Stimulated activated naive CD8-positive, alpha-beta T cell treated with anti-CD3 and anti-CD28 coated beads, Interleukin-15, Interleukin-2, amounts not matched to agents 100 ng/mL and 50 ng/mL, for 24 hours (primary cell): ENCODE data around the gene HSD3B2.

Experiments used
- H3K27ac Mint-ChIP-seq: one replicate; pipeline ENCODE4 v1.8.0; 2021; ENCODE audit warnings: mild to moderate bottlenecking, mixed read lengths
- H3K27me3 Mint-ChIP-seq: one replicate; pipeline ENCODE4 v1.8.0; 2021; ENCODE audit warnings: mixed read lengths
- H3K36me3 Mint-ChIP-seq: one replicate; pipeline ENCODE4 v1.8.0; 2021; ENCODE audit warnings: low read depth, mixed read lengths
- H3K4me1 Mint-ChIP-seq: one replicate; pipeline ENCODE4 v1.8.0; 2021; ENCODE audit warnings: low read depth, mixed read lengths
- H3K4me3 Mint-ChIP-seq: one replicate; pipeline ENCODE4 v1.8.0; 2021; ENCODE audit warnings: mild to moderate bottlenecking, mixed read lengths
- H3K9me3 Mint-ChIP-seq: one replicate; pipeline ENCODE4 v1.8.0; 2021; ENCODE audit warnings: mixed read lengths

Gene HSD3B2

GRCh38 chr1:119384591-119384990, 30.4 kb upstream of the HSD3B2 start:
- Mint-ChIP-seq H3K9me3 (no peaks in the 10 kb centered on the region), H3K27ac (no peak overlapping the region), H3K4me1 (no peaks in the 10 kb centered on the region), H3K4me3 (no peak overlapping the region), H3K36me3 (no peaks in the 10 kb centered on the region), H3K27me3 (peaks cover 14% of the 10 kb centered on the region)

DNA sequence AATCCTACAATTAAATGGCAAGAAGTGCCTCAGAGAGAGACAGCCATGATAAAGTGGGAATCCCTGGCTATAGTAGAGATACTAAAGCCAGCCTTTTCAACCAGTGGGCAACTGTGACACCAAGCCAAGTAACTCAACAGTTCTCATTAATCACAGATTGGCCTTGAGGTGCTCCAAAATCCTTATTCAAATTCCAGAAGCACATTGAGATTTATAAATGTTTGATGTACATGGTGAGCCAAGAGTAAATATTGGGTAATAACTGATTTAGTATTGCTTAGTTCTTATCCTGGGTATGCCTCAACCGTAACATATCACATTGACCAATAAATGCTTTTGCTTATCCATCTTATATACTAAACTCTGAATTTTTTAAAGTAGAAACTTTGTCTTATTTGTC, 29.3 kb upstream of the HSD3B2 start:
- Mint-ChIP-seq H3K36me3 (no peaks in the 10 kb centered on the region), H3K4me1 (no peaks in the 10 kb centered on the region), H3K27ac (no peak overlapping the region), H3K4me3 (no peak overlapping the region), H3K27me3 (peaks cover 4% of the 10 kb centered on the region), H3K9me3 (no peaks in the 10 kb centered on the region)

DNA sequence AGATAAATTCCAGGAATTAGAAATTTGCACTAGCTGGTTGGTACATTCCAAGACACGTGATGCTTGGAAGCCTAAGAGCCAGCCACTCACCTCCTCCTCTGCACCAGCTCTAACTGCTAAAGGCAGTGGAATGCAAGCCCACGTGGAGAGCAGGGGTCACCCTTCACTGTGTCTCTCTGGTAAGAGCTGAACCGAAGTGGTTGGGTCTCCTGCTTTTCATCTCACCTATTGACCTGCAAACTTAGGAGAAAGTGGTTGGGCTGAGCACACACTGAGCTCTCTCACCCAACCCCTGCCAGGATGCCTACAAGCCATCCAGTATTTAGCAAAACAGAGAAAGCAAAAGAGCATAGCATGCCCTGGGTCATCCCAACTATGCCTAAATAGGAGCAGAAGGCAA, 27.1 kb upstream of the HSD3B2 start:
- Mint-ChIP-seq H3K27ac (no peak overlapping the region), H3K27me3 (peaks cover 4% of the 10 kb centered on the region), H3K4me1 (no peaks in the 10 kb centered on the region), H3K36me3 (no peaks in the 10 kb centered on the region), H3K9me3 (no peaks in the 10 kb centered on the region), H3K4me3 (no peak overlapping the region)

DNA sequence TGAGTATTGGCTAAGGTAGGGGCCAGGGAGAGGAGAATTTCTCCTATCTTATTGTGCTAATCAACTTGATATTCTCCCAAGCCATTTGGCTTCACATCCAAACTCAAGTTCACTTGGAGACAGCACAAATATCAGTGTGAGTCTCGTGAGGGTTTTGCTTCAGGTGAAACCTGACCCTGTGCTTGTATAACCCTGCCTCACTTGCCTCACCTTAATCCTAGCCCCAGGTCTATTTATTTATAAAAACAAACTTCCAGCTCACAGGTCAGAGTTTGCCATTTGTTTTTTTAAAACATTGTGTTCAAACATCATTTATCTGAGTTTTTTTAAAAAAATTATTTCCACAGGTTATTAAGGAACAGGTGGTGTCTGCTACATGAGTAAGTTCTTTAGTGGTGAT, 26.5 kb upstream of the HSD3B2 start:
- Mint-ChIP-seq H3K27me3 (peaks cover 4% of the 10 kb centered on the region), H3K36me3 (no peaks in the 10 kb centered on the region), H3K27ac (no peak overlapping the region), H3K9me3 (no peaks in the 10 kb centered on the region), H3K4me3 (no peak overlapping the region), H3K4me1 (no peaks in the 10 kb centered on the region)

DNA sequence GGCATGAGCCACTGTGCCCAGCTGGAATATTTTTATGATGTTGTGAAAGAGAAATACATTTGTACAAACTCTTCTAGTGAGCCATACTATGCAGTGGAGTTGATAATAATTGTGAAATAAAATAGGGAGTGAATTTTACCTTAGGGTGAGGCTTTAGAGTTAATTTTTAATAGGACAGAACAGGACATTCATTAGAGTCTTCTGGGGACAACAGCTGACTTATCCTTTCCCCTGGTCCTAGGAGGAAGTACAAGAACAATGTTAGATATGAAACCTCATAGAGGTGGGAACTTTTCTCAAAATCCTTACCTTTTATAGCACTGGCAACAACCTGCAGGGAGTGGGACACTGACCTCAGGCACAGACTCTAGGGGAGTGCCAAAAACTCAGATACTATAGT, 24.4 kb upstream of the HSD3B2 start:
- H3K4me1 Mint-ChIP-seq: no peaks in the 10 kb centered on the region

DNA sequence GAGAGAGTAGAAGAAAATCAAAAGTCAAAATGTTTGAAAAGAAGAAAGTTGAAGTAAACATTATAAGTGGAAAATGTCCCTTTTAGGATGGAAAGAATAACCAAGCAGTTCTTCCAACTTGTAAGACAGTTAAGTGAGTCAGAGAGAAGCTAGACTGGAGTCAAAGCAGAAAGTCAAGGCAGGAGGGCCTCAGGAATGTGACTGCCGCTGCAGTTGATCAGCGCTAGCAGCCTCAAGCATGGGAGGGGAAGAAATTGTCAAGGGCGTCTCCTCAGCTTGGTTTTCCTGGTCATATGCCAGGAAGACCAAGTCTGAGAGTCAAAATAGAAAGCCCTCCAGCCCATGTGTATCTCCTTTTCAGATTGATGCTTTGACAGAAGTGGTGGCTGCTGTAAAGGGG, 23.2 kb upstream of the HSD3B2 start:
- H3K9me3 Mint-ChIP-seq: peaks cover 3% of the 10 kb centered on the region
- peaks cover 12% of the 10 kb centered on the region for H3K27me3 Mint-ChIP-seq
- no peaks in the 10 kb centered on the region for H3K4me1 Mint-ChIP-seq
- H3K4me3 Mint-ChIP-seq: no peak overlapping the region
- no peaks in the 10 kb centered on the region for H3K36me3 Mint-ChIP-seq
- no peak overlapping the region for H3K27ac Mint-ChIP-seq

More for the DNA sequence above, 24.4 kb upstream of the HSD3B2 start:
- Mint-ChIP-seq H3K36me3 (no peaks in the 10 kb centered on the region), H3K27ac (no peak overlapping the region), H3K4me3 (no peak overlapping the region), H3K9me3 (peaks cover 3% of the 10 kb centered on the region), H3K27me3 (peaks cover 9% of the 10 kb centered on the region)

- Mint-ChIP-seq H3K36me3 (no peaks in the 10 kb centered on the region), H3K27me3 (peaks cover 13% of the 10 kb centered on the region), H3K4me3 (no peak overlapping the region), H3K27ac (no peak overlapping the region), H3K4me1 (no peaks in the 10 kb centered on the region), H3K9me3 (peaks cover 3% of the 10 kb centered on the region)
These were observed 20.9 kb upstream of the HSD3B2 start for GRCh38 chr1:119394085-119394484.

DNA sequence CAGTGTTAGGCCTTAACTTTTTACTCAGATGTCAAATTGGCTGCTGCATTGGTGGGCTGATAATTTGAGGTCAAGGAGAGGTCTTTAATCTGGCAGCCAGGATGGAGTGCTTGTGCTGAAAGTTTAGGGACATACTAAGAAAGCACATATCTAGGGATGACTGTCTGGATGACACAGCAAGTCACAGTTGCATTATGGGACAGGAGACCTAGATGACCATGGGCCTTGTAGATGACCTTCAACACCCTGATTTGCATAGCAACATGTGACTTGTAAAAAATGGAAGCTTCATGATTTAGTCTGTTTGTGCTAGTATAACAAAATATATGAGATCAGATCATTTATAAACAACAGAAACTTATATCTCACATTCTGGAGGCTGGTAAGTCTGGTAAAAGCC, 18.0 kb upstream of the HSD3B2 start:
- H3K4me3 Mint-ChIP-seq: no peak overlapping the region
- peaks cover 9% of the 10 kb centered on the region for H3K27me3 Mint-ChIP-seq
- H3K4me1 Mint-ChIP-seq: no peaks in the 10 kb centered on the region
- H3K27ac Mint-ChIP-seq: no peak overlapping the region
- H3K9me3 Mint-ChIP-seq: peaks cover 3% of the 10 kb centered on the region
- H3K36me3 Mint-ChIP-seq: no peaks in the 10 kb centered on the region

GRCh38 chr1:119397986-119398385, 17.0 kb upstream of the HSD3B2 start:
- peaks cover 16% of the 10 kb centered on the region for H3K27me3 Mint-ChIP-seq
- H3K4me3 Mint-ChIP-seq: no peak overlapping the region
- no peaks in the 10 kb centered on the region for H3K36me3 Mint-ChIP-seq
- H3K27ac Mint-ChIP-seq: no peak overlapping the region
- H3K9me3 Mint-ChIP-seq: peaks cover 3% of the 10 kb centered on the region
- no peaks in the 10 kb centered on the region for H3K4me1 Mint-ChIP-seq

GRCh38 chr1:119404736-119405135, 10.2 kb upstream of the HSD3B2 start:
- no peak overlapping the region for H3K4me3 Mint-ChIP-seq
- peaks cover 20% of the 10 kb centered on the region for H3K27me3 Mint-ChIP-seq
- H3K9me3 Mint-ChIP-seq: peaks cover 8% of the 10 kb centered on the region
- no peak overlapping the region for H3K27ac Mint-ChIP-seq
- no peaks in the 10 kb centered on the region for H3K4me1 Mint-ChIP-seq
- H3K36me3 Mint-ChIP-seq: no peaks in the 10 kb centered on the region

- no peak overlapping the region for H3K4me3 Mint-ChIP-seq
- no peaks in the 10 kb centered on the region for H3K36me3 Mint-ChIP-seq
- no peak overlapping the region for H3K27ac Mint-ChIP-seq
- H3K4me1 Mint-ChIP-seq: no peaks in the 10 kb centered on the region
- peaks cover 13% of the 10 kb centered on the region for H3K9me3 Mint-ChIP-seq
- peaks cover 10% of the 10 kb centered on the region for H3K27me3 Mint-ChIP-seq
These were observed 5.2 kb upstream of the HSD3B2 start for GRCh38 chr1:119409731-119410130.

- no peak overlapping the region for H3K27ac Mint-ChIP-seq
- H3K4me3 Mint-ChIP-seq: no peak overlapping the region
- peaks cover 6% of the 10 kb centered on the region for H3K27me3 Mint-ChIP-seq
- peaks cover 13% of the 10 kb centered on the region for H3K9me3 Mint-ChIP-seq
- no peaks in the 10 kb centered on the region for H3K4me1 Mint-ChIP-seq
- no peaks in the 10 kb centered on the region for H3K36me3 Mint-ChIP-seq
These were observed 4.0 kb upstream of the HSD3B2 start for GRCh38 chr1:119410961-119411360.

- Mint-ChIP-seq H3K27me3 (no peaks in the 10 kb centered on the region), H3K9me3 (no peaks in the 10 kb centered on the region), H3K36me3 (no peaks in the 10 kb centered on the region), H3K4me3 (no peak overlapping the region), H3K4me1 (no peaks in the 10 kb centered on the region), H3K27ac (no peak overlapping the region)
These were observed 1.2 kb downstream of the HSD3B2 start for GRCh38 chr1:119416006-119416640.

GRCh38 chr1:119419109-119419508, 4.2 kb downstream of the HSD3B2 start:
- Mint-ChIP-seq H3K4me1 (no peaks in the 10 kb centered on the region), H3K27me3 (no peaks in the 10 kb centered on the region), H3K27ac (no peak overlapping the region), H3K4me3 (no peak overlapping the region), H3K36me3 (no peaks in the 10 kb centered on the region), H3K9me3 (no peaks in the 10 kb centered on the region)

- Mint-ChIP-seq H3K27me3 (no peaks in the 10 kb centered on the region), H3K9me3 (no peaks in the 10 kb centered on the region), H3K4me1 (no peaks in the 10 kb centered on the region)
These were observed 5.7 kb downstream of the HSD3B2 start for GRCh38 chr1:119420638-119421037.

GRCh38 chr1:119422631-119423030, 7.7 kb downstream of the HSD3B2 start:
- H3K4me1 Mint-ChIP-seq: no peaks in the 10 kb centered on the region
- H3K27ac Mint-ChIP-seq: no peak overlapping the region
- H3K4me3 Mint-ChIP-seq: no peak overlapping the region
- H3K36me3 Mint-ChIP-seq: no peaks in the 10 kb centered on the region
- H3K9me3 Mint-ChIP-seq: no peaks in the 10 kb centered on the region
- no peaks in the 10 kb centered on the region for H3K27me3 Mint-ChIP-seq

More at GRCh38 chr1:119420638-119421037, 5.7 kb downstream of the HSD3B2 start:
- no peak overlapping the region for H3K27ac Mint-ChIP-seq
- H3K4me3 Mint-ChIP-seq: no peak overlapping the region
- H3K36me3 Mint-ChIP-seq: no peaks in the 10 kb centered on the region
